SH-SY5Y (cell line): ENCODE results near the gene RBMS3.

Experiments
- GATA2 ChIP-seq: IDR thresholded peaks from 2 replicates; pipeline ENCODE4 v1.6.1; 2011; ENCODE audit warnings: mild to moderate bottlenecking, low read depth, low read length
- GATA3 ChIP-seq: IDR thresholded peaks from 2 replicates; pipeline ENCODE4 v1.6.1; 2011; ENCODE audit warnings: low read depth, mild to moderate bottlenecking, low read length, moderate library complexity

The RBMS3 gene

DNA sequence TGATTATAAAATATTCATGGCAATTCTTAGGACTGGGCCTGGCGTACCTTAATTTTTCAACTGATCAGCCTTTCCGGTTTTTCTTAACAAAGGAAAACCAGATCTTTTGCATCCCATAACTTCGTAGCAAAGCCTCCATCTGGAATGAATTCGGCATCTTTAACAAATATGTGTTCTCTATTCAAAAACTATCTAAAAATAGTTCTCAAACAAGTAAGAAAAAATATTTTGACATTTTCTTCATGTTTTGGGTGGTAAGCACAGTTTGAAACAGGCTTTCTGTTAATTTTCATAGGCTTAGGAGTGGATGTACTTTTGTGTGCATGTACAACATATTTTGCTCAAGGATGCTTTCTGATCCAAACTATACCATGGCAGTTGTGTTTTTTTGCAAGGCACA is 55.1 kb downstream of the RBMS3 start:
- TF ChIP-seq GATA3: no peak
- TF ChIP-seq GATA2: no peak

DNA sequence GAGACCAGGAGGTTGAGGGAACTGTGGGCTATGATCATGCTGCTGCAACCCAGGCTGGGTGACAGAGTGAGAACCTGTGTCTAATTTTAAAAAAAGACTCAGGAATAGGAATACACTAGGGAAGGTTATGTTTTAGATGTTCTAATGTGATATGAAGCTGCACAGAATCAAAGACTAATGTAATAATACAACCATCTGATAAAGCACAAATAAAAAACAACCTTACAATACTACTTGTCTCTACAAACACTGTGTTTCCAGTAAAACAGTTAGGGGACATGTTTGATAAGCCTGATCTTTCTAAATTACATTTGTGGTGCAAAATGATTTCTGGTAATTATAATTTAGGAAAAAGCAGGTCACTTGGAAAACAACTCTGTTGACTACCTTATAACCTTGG is 56.7 kb downstream of the RBMS3 start:
- TF ChIP-seq GATA3: peak; percentile 83
- TF ChIP-seq GATA2: peak; percentile 69

DNA sequence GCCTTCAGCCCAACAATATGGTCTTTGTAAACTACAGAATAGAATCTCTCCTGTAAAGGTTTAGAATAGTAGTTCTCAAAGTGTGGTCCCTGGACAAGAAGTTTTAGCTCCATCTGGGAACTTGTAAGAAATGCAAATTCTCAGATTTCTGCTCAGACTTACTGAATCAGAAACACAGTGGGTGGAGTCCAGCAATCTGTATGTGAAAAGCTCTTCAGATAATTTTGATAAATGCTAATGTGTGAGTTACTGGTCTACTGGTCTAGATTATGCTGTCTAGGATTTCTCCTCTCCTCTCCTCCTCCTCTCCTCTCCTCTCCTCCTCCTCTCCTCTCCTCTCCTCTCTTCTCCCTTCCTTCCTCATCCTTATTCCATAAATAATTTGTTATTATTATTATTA is 57.5 kb downstream of the RBMS3 start:
- no peak for TF ChIP-seq GATA2
- TF ChIP-seq GATA3: no peak

DNA sequence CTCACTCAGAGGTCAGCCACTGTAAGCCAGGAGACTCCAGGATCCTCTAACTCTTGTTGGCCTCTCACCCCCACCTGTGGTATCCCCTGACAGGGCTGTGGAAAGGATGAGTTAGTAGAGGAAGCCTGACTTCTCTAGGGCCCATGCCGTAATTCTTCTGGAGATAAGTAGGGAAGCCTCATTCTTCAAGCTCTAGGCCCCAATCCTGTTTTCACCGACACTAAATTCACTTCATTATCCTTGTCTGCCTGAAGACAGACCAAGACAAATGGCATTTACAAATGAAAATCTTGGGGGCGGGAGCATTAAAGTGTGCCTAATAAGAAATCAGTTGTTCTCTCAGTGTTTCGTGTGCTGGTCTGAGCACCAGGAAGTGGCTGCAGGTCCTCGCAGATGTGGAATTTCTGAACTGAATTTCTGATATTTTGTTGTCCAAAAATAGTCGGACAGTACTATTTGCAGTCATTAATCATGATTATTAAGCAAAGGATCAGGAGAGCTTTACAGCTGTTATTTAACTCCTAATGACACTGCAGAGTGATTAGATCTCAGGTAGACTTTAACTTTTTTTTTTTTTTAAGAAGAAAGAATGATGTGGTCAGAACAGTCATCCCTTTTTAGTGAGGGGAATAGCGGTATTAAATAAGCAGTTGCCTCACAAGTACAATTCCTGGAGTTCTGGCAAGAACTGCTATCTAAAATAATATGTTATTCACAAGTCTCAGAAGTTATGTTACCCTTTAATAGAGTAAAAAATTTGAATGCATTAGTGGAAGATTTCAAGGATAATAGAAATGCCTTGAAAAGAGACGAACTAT is 58.4 kb downstream of the RBMS3 start:
- TF ChIP-seq GATA3 (0 out of 2 replicates have a peak, but pooled peaks have one; percentile 12), GATA2 (no peak)

DNA sequence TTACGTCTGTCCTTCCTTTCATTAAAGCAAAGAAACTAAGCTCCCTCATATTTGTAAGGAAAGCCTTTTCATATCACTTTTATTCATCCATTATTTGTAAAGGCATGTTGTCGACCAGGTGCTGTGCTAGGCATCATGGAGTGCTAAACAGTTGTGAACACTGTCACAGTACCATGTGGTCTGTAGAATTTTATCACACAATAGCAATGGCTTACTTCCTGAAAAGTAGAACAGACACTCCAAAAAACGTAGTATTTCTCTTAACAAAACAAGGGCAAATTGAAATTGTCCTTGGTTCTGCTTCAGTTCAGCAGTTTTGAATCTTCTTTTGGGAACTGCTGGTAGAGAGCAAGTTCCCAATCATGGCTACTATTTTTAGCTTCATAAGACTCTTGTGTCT is 63.3 kb downstream of the RBMS3 start:
- TF ChIP-seq GATA3: no peak
- no peak for TF ChIP-seq GATA2

DNA sequence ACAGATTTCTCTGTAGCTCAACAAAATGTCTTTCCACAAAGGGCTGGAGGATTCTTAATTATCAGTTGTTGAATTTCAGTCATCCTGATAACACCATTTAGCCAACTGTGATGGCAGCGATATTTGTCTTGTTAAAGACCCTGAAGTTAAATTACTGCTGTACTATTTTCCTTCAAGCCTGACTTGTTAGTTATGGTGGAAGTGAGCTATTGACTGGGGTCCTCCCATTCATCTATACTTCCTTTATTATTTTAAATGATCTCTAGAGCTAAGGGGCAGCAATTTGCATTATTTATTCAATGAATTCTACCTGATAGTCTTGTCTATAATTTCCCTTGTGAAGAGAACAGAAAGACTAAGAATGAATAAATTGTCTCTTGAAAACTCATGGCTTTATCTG is 64.1 kb downstream of the RBMS3 start:
- TF ChIP-seq GATA2 (no peak), GATA3 (no peak)

GRCh38 chr3:29345516-29346300 is 64.8 kb downstream of the RBMS3 start:
- TF ChIP-seq GATA3 (no peak), GATA2 (no peak)

GRCh38 chr3:29346828-29347227 is 66.0 kb downstream of the RBMS3 start:
- TF ChIP-seq GATA3: no peak
- no peak for TF ChIP-seq GATA2

- TF ChIP-seq GATA3: no peak
- TF ChIP-seq GATA2: no peak
These were observed 66.5 kb downstream of the RBMS3 start for GRCh38 chr3:29347412-29347811.

DNA sequence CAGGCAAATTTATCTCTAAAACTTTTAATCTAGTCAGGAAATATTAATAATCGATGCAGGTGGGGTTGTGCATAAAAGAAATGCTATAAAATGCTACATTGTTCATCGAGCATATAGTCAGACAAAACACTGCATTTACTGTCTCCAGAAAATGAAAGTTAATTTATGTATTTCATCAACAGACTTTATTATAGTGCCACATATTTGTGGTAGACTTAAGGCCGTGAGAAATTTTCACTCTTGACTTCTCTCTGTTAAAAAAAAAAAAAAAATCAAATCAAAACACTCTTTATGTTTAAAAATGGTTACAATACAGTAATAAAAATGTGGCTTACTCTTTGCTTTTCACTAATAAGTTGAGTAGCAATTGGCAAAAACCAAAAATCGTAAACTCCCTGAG is 67.4 kb downstream of the RBMS3 start:
- TF ChIP-seq GATA3 (no peak), GATA2 (no peak)

GRCh38 chr3:29349049-29349448 is 68.2 kb downstream of the RBMS3 start:
- TF ChIP-seq GATA3 (no peak), GATA2 (no peak)

DNA sequence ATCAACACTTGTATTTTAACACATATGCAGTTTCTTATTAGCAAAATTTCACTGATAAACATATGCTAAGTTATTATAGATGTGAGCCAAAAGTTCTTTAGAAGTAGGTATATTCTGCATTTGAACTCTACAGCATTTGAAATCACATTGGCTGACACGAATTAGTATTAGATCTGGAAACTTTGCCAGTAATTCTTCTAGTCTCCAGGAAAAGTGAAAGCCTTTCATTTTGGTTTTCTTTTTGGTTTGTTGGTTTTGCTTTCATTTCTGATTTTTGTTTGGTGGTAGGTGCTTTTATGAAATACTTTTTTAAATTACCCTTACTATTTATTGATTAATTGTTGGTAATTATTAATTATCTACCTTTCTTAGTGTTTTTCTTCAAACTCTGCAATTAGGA is 72.9 kb downstream of the RBMS3 start:
- TF ChIP-seq GATA3: no peak
- no peak for TF ChIP-seq GATA2

- TF ChIP-seq GATA3 (no peak), GATA2 (no peak)
These were observed 74.0 kb downstream of the RBMS3 start for GRCh38 chr3:29354894-29355293.

DNA sequence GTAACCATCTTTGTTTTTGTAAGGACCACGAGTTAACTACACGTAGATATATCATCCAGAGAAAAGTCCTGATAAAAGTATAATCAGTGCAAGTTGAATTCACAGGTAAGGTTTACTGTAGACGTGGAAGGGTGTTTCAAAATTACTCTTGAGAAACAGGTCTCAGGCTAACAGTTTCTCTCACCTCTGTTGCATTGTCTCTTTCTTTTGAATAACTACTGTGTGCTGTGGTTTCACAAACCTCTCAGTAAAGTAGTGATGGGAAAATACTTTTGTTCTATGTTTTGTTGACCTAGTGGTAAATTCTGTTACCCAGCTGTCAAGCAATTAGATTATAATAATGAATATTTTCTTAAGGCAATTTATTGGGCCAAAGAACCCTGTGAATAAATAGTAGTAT is 75.2 kb downstream of the RBMS3 start:
- TF ChIP-seq GATA3: no peak
- no peak for TF ChIP-seq GATA2

DNA sequence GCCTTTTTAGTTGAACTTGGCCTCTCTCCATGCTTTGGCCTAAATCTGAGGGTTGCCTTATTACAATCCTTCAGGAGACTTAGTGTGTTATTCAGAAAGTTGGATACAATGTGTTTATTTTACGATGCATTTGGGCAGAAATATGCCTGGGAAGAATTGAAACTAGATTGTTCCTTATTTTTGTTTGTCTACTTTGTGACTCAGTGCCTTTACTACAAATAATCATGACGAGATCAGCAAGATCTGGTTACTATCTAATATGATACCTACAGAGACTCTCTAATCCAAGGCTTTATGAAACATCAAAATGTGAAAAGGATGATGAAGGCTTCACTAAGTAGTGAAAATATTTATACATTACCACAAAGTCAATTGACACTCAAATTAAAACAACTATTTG is 82.2 kb downstream of the RBMS3 start:
- TF ChIP-seq GATA3: no peak
